DOHH2 (cell line): ENCODE data around the gene RBM17.

Experiments used
- H3F3A ChIP-seq: fragments of 200-600 bp; sonication (generic), shearing (Covaris generic); 2 replicates; pipeline ENCODE4 v1.6.0; 2016; ENCODE audit warnings: antibody characterized with exemption, mild to moderate bottlenecking; ENCODE audit not compliant: control insufficient read depth, insufficient read depth
- H3K27ac ChIP-seq: fragments of 200-600 bp; sonication (generic); 2 replicates; pipeline ENCODE4 v1.5.1; 2014; ENCODE audit warnings: low read depth, mild to moderate bottlenecking, low read length, moderate library complexity
- H3K27me3 ChIP-seq: fragments of 200-600 bp; sonication (generic); 2 replicates; pipeline ENCODE4 v1.6.1; 2014; ENCODE audit warnings: mild to moderate bottlenecking, low read length, mixed read lengths; ENCODE audit not compliant: control insufficient read depth
- H3K36me3 ChIP-seq: fragments of 200-600 bp; sonication (generic); 2 replicates; pipeline ENCODE4 v1.6.1; 2014; ENCODE audit warnings: mild to moderate bottlenecking, low read length, moderate library complexity, mixed read lengths; ENCODE audit not compliant: control insufficient read depth
- H3K4me1 ChIP-seq: fragments of 200-600 bp; sonication (generic); 2 replicates; pipeline ENCODE4 v1.6.1; 2014; ENCODE audit warnings: mild to moderate bottlenecking, low read length, mixed read lengths; ENCODE audit not compliant: control insufficient read depth
- H3K4me2 ChIP-seq: fragments of 200-600 bp; sonication (generic); 2 replicates; pipeline ENCODE4 v1.6.0; 2014; ENCODE audit warnings: mild to moderate bottlenecking, low read length, moderate library complexity
- H3K4me3 ChIP-seq: fragments of 200-600 bp; sonication (generic); 2 replicates; pipeline ENCODE4 v1.5.1; 2014; ENCODE audit warnings: mild to moderate bottlenecking, low read length, mixed read lengths
- H3K79me2 ChIP-seq: fragments of 200-600 bp; sonication (generic); 2 replicates; pipeline ENCODE4 v1.6.1; 2014; ENCODE audit warnings: mild to moderate bottlenecking, low read length, mixed read lengths; ENCODE audit not compliant: control insufficient read depth
- H3K9me2 ChIP-seq: fragments of 200-600 bp; sonication (generic); replicated peaks from 2 replicates; pipeline ENCODE4 v1.6.1; 2014; ENCODE audit warnings: mild to moderate bottlenecking, low read length, mixed read lengths; ENCODE audit not compliant: control insufficient read depth
- H3K9me3 ChIP-seq: fragments of 200-600 bp; sonication (generic); 2 replicates; pipeline ENCODE4 v1.6.1; 2014; ENCODE audit warnings: antibody characterized with exemption, low read length, mixed read lengths; ENCODE audit not compliant: control insufficient read depth, insufficient read depth
- H4K20me1 ChIP-seq: fragments of 200-600 bp; sonication (generic); 2 replicates; pipeline ENCODE4 v1.6.0; 2014; ENCODE audit warnings: low read depth, mild to moderate bottlenecking, antibody characterized with exemption, low read length, moderate library complexity; ENCODE audit not compliant: control insufficient read depth, insufficient read depth
- EZH2phosphoT487 ChIP-seq: fragments of 200-600 bp; sonication (generic); IDR thresholded peaks from 2 replicates; pipeline ENCODE4 v1.6.1; 2017; ENCODE audit warnings: borderline replicate concordance, mild to moderate bottlenecking, antibody characterized with exemption, low read length, moderate library complexity, mixed read lengths
- TF ChIP-seq, protein P1 (sequence below): fragments of 200-600 bp; sonication (generic); IDR thresholded peaks from one replicate; pipeline ENCODE4 v1.5.1; 2014; ENCODE audit warnings: antibody characterized with exemption, mild to moderate bottlenecking, low read depth, low read length; ENCODE audit not compliant: poor library complexity, severe bottlenecking

Gene RBM17

DNA sequence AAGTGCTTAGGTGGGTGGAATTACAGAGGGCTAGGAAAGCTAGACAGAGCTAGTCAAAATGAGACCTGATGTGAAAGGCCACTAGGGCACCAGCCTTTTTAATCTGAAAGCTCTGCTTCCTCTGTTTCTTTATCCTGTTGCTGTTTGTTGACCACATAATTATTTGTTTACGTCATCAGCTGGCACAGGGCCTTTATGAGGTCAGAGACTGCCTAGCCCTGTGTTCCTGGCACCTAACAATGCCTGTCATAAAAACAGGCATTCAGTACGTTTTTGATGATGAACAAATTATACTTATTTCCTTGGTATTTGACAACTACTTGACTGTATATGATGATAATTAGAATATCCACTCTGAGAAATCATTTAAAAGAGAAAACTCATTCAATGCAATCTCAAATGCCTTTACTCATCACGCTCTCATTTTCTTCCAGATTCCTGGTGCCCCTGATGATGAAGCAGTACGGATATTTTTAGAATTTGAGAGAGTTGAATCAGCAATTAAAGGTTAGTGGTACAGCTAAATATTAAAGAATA lies 26.0 kb downstream of the RBM17 start:
- Histone ChIP-seq H3K79me2 (peaks cover 17% of the 10 kb centered on the region), H3K27ac (no peak overlapping the region), H3K4me3 (no peak overlapping the region), H3K4me2 (no peak overlapping the region), H3F3A (peaks cover 32% of the 10 kb centered on the region; the same call in 1 of the 2 replicates), H4K20me1 (no peaks in the 10 kb centered on the region), H3K27me3 (no peaks in the 10 kb centered on the region), H3K9me2 (no peaks in the 10 kb centered on the region), H3K4me1 (no peaks in the 10 kb centered on the region), H3K9me3 (no peaks in the 10 kb centered on the region), H3K36me3 (peaks cover 70% of the 10 kb centered on the region)
- TF ChIP-seq, protein P1, sequence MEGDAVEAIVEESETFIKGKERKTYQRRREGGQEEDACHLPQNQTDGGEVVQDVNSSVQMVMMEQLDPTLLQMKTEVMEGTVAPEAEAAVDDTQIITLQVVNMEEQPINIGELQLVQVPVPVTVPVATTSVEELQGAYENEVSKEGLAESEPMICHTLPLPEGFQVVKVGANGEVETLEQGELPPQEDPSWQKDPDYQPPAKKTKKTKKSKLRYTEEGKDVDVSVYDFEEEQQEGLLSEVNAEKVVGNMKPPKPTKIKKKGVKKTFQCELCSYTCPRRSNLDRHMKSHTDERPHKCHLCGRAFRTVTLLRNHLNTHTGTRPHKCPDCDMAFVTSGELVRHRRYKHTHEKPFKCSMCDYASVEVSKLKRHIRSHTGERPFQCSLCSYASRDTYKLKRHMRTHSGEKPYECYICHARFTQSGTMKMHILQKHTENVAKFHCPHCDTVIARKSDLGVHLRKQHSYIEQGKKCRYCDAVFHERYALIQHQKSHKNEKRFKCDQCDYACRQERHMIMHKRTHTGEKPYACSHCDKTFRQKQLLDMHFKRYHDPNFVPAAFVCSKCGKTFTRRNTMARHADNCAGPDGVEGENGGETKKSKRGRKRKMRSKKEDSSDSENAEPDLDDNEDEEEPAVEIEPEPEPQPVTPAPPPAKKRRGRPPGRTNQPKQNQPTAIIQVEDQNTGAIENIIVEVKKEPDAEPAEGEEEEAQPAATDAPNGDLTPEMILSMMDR: no peak
- TF ChIP-seq EZH2phosphoT487: no peak

DNA sequence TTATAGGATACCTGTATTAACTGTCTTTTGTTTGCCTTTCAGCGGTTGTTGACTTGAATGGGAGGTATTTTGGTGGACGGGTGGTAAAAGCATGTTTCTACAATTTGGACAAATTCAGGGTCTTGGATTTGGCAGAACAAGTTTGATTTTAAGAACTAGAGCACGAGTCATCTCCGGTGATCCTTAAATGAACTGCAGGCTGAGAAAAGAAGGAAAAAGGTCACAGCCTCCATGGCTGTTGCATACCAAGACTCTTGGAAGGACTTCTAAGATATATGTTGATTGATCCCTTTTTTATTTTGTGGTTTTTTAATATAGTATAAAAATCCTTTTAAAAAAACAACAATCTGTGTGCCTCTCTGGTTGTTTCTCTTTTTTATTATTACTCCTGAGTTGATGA lies 26.6 kb downstream of the RBM17 start:
- Histone ChIP-seq H3K27ac (no peak overlapping the region), H3K27me3 (no peaks in the 10 kb centered on the region), H3K9me3 (no peaks in the 10 kb centered on the region), H3K79me2 (peaks cover 11% of the 10 kb centered on the region), H3K4me3 (no peak overlapping the region), H3K4me2 (no peak overlapping the region), H3K4me1 (no peaks in the 10 kb centered on the region), H3K36me3 (peaks cover 64% of the 10 kb centered on the region), H3F3A (peaks cover 32% of the 10 kb centered on the region; the same call in 1 of the 2 replicates), H4K20me1 (no peaks in the 10 kb centered on the region), H3K9me2 (no peaks in the 10 kb centered on the region)
- TF ChIP-seq EZH2phosphoT487: no peak
- TF ChIP-seq, protein P1: no peak

DNA sequence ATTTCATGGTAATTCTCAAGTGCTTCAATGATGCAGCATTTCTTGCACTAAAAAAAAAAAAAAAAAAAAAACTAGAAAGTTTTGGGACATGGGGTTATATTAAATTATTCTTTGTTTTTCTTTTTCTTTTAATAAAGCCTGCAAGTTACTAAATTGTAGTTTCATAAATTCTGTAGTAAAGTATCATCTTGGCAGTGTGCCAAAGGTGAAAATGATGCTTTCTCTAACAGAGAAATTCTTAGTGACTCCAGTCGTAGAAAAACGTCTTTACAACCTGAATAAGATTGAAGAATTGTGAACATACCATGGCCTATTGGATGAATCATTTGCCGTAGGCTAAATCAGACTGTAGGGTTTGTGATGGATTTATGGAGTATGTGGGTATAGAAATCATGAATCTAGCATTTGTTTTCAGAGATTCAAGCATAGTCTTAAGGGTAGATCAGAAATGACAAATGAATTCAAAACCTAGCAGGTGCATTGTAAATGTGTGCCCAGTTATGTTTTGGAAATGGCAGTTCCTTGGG lies 27.1 kb downstream of the RBM17 start:
- no peaks in the 10 kb centered on the region for H3K27me3 ChIP-seq
- peaks cover 32% of the 10 kb centered on the region; the same call in 1 of the 2 replicates for H3F3A ChIP-seq
- TF ChIP-seq, protein P1: no peak
- no peak for TF ChIP-seq EZH2phosphoT487
- H3K4me1 ChIP-seq: no peaks in the 10 kb centered on the region
- peaks cover 59% of the 10 kb centered on the region for H3K36me3 ChIP-seq
- H4K20me1 ChIP-seq: no peaks in the 10 kb centered on the region
- H3K27ac ChIP-seq: no peak overlapping the region
- H3K79me2 ChIP-seq: peaks cover 6% of the 10 kb centered on the region
- H3K4me2 ChIP-seq: no peak overlapping the region
- H3K9me2 ChIP-seq: no peaks in the 10 kb centered on the region
- no peak overlapping the region for H3K4me3 ChIP-seq
- no peaks in the 10 kb centered on the region for H3K9me3 ChIP-seq
